GM12878 (cell line): ENCODE measurements around the gene RPL29. TPM values are rescaled to one million over a fixed set of nuclear protein-coding genes. Genes with fewer than 3 reads are reported as not detected.

Experiments used
- ASH2L ChIP-seq: fragments of 300-600, 200-600 bp; sonication (generic); IDR thresholded peaks from 2 replicates; pipeline ENCODE4 v1.6.1; 2017; ENCODE audit warnings: low read depth, mild to moderate bottlenecking, borderline replicate concordance
- BRCA1 ChIP-seq: IDR thresholded peaks from 2 replicates; pipeline ENCODE4 v1.6.1; 2011; ENCODE audit warnings: low read depth, low read length, improper control_type of control experiment
- CBX5 ChIP-seq: sonication (generic); IDR thresholded peaks from 2 replicates; pipeline ENCODE4 v1.6.1; 2016; ENCODE audit warnings: low read depth, moderate library complexity, mild to moderate bottlenecking, inconsistent platforms
- CHD1 ChIP-seq: IDR thresholded peaks from 2 replicates; pipeline ENCODE4 v1.6.1; 2012; ENCODE audit warnings: low read depth, low read length, improper control_type of control experiment
- EGR1 ChIP-seq, 2 experiments: IDR thresholded peaks; 1 replicate in 1 of 2; 2 replicates in 1 of 2; pipeline ENCODE4 v1.6.1; 2011 to 2012; ENCODE audit warnings: low read depth in 2 of 2, low read length in 2 of 2, borderline replicate concordance in 1 of 2, mild to moderate bottlenecking in 1 of 2, moderate library complexity in 1 of 2
- FOXK2 ChIP-seq: fragments of 450-650 bp; IDR thresholded peaks from 2 replicates; pipeline ENCODE4 v1.6.1; 2017; ENCODE audit warnings: mild to moderate bottlenecking, moderate library complexity
- IKZF1 ChIP-seq: fragments of 450-650 bp; conservative IDR thresholded peaks from 2 replicates; pipeline ENCODE4 v1.6.1; 2017; ENCODE audit warnings: antibody characterized with exemption, mild to moderate bottlenecking
- KDM1A ChIP-seq: fragments of 200-600 bp; sonication (generic); IDR thresholded peaks from 2 replicates; pipeline ENCODE4 v1.6.1; 2016; ENCODE audit warnings: borderline replicate concordance
- MYB ChIP-seq: fragments of 150-350 bp; IDR thresholded peaks from 2 replicates; pipeline ENCODE4 v1.6.1; 2014; ENCODE audit warnings: mild to moderate bottlenecking, low read depth, low read length, borderline replicate concordance
- PAX8 ChIP-seq: fragments of 450-650 bp; IDR thresholded peaks from 2 replicates; pipeline ENCODE4 v1.6.1; 2017; ENCODE audit warnings: mild to moderate bottlenecking, moderate library complexity
- PBX3 ChIP-seq: IDR thresholded peaks from 2 replicates; pipeline ENCODE4 v1.6.1; 2011; ENCODE audit warnings: mild to moderate bottlenecking, low read depth, low read length, moderate library complexity; ENCODE audit not compliant: insufficient replicate concordance
- POLR2AphosphoS2 ChIP-seq: IDR thresholded peaks from 2 replicates; pipeline ENCODE4 v1.6.1; 2011; ENCODE audit warnings: low read depth, mild to moderate bottlenecking, low read length, improper control_type of control experiment, moderate library complexity
- RFX5 ChIP-seq: IDR thresholded peaks from 2 replicates; pipeline ENCODE4 v1.6.1; 2011; ENCODE audit warnings: low read depth, low read length, improper control_type of control experiment
- SPI1 ChIP-seq: IDR thresholded peaks from 2 replicates; pipeline ENCODE4 v1.6.1; 2011; ENCODE audit warnings: low read depth, mild to moderate bottlenecking, low read length, moderate library complexity, borderline replicate concordance; ENCODE audit not compliant: insufficient read depth
- SREBF1 ChIP-seq: IDR thresholded peaks from 2 replicates; pipeline ENCODE4 v1.6.1; 2012; ENCODE audit warnings: mild to moderate bottlenecking, low read length
- STAT3 ChIP-seq: IDR thresholded peaks from 2 replicates; pipeline ENCODE4 v1.6.1; 2011; ENCODE audit warnings: low read depth, low read length, improper control_type of control experiment
- TCF7 ChIP-seq: IDR thresholded peaks from 2 replicates; pipeline ENCODE4 v1.6.1; 2014; ENCODE audit warnings: antibody characterized with exemption, borderline replicate concordance
- ZNF24 ChIP-seq: fragments of 450-650 bp; IDR thresholded peaks from 2 replicates; pipeline ENCODE4 v1.6.1; 2017; ENCODE audit warnings: antibody characterized with exemption, mild to moderate bottlenecking
- ZNF687 ChIP-seq: fragments of 450-650 bp; IDR thresholded peaks from 2 replicates; pipeline ENCODE4 v1.6.1; 2017; ENCODE audit warnings: mild to moderate bottlenecking, moderate library complexity
- polyA plus RNA-seq, 11 experiments: library from polyadenylated mRNA; depleted of rRNA in 4 of 11; unstranded in 6 of 11; stranded (reverse) in 5 of 11; fragments of >200 nt; fragmentation: Nextera tagmentation in 4 of 11; fragmentation: Illumina TruSeq in 1 of 11; extraction: Ambion mirVana in 4 of 11; extraction: Trizol in 1 of 11; gene quantifications; 1 replicate in 1 of 11; 2 replicates in 10 of 11; pipeline versions ENCODE4 v1.2.1 to v1.2.3, GENCODE V29; 2011 to 2016; ENCODE audit warnings: inconsistent platforms in 2 of 11, missing spikeins in 2 of 11, low read depth in 1 of 11
- total RNA-seq, 4 experiments: library from RNA; depleted of rRNA in 3 of 4; stranded (reverse); fragments of >200 nt in 3 of 4; fragmentation: Illumina TruSeq in 1 of 4; extraction: Trizol in 1 of 4; gene quantifications; 2 replicates each; pipeline versions ENCODE4 v1.2.1 to v1.2.3, GENCODE V29; 2013 to 2021
- TF ChIP-seq, protein P1 (sequence below): fragments of 450-650 bp; IDR thresholded peaks from 2 replicates; pipeline ENCODE4 v1.6.1; 2018; ENCODE audit warnings: borderline replicate concordance, mild to moderate bottlenecking; ENCODE audit not compliant: partially characterized antibody
- TF ChIP-seq, protein P2 (sequence below): fragments of 450-650 bp; IDR thresholded peaks from 2 replicates; pipeline ENCODE4 v1.6.1; 2016; ENCODE audit warnings: mild to moderate bottlenecking

Gene RPL29
- total and polyA plus RNA-seq, 10 of the 15 experiments (the other 5 are each of a cell fraction or from before 2014, with no cell fraction given), result 1,053 to 2,477 (median 1,657) TPM

GRCh38 chr3:51995346-51996163 is at the start of gene RPL29 (continued):
- TF ChIP-seq ZNF24, result 0 out of 2 replicates have a peak, but pooled peaks have one; percentile 21
- TF ChIP-seq KDM1A, result no peak
- TF ChIP-seq RFX5, result no peak
- peak; percentile 46; the same call in 1 of the 2 replicates for TF ChIP-seq ZNF687
- no peak for TF ChIP-seq CBX5
- no peak; the same call in 1 of the 2 replicates for TF ChIP-seq TCF7
- TF ChIP-seq, protein P1, sequence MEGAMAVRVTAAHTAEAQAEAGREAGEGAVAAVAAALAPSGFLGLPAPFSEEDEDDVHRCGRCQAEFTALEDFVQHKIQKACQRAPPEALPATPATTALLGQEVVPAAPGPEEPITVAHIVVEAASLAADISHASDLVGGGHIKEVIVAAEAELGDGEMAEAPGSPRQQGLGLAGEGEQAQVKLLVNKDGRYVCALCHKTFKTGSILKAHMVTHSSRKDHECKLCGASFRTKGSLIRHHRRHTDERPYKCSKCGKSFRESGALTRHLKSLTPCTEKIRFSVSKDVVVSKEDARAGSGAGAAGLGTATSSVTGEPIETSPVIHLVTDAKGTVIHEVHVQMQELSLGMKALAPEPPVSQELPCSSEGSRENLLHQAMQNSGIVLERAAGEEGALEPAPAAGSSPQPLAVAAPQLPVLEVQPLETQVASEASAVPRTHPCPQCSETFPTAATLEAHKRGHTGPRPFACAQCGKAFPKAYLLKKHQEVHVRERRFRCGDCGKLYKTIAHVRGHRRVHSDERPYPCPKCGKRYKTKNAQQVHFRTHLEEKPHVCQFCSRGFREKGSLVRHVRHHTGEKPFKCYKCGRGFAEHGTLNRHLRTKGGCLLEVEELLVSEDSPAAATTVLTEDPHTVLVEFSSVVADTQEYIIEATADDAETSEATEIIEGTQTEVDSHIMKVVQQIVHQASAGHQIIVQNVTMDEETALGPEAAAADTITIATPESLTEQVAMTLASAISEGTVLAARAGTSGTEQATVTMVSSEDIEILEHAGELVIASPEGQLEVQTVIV, result peak; percentile 59
- TF ChIP-seq BRCA1, result no peak
- TF ChIP-seq ASH2L, result peak; percentile 91; the same call in 1 of the 2 replicates
- TF ChIP-seq PAX8, result no peak
- TF ChIP-seq CHD1, result peak; percentile 56; the same call in 1 of the 2 replicates
- TF ChIP-seq FOXK2, result peak; percentile 70; the same call in 1 of the 2 replicates
- no peak for TF ChIP-seq STAT3
- TF ChIP-seq IKZF1, result peak; percentile 93
- peak; percentile 98 for TF ChIP-seq POLR2AphosphoS2
- TF ChIP-seq SPI1, result no peak
- no peak for TF ChIP-seq PBX3
- TF ChIP-seq MYB, result 0 out of 2 replicates have a peak, but pooled peaks have one; percentile 57
- peak; percentile 89 for TF ChIP-seq SREBF1
- peak in 1 of 2 experiments; percentile 67; a peak in 2 of 3 replicates for TF ChIP-seq EGR1 (IDR thresholded peaks at IDR 0.05; ENCODE audit: borderline replicate concordance in 1 of 2, low read depth in 2 of 2, low read length in 2 of 2)
- TF ChIP-seq, protein P2, sequence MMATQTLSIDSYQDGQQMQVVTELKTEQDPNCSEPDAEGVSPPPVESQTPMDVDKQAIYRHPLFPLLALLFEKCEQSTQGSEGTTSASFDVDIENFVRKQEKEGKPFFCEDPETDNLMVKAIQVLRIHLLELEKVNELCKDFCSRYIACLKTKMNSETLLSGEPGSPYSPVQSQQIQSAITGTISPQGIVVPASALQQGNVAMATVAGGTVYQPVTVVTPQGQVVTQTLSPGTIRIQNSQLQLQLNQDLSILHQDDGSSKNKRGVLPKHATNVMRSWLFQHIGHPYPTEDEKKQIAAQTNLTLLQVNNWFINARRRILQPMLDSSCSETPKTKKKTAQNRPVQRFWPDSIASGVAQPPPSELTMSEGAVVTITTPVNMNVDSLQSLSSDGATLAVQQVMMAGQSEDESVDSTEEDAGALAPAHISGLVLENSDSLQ, result peak; percentile 74
